KMS-11 (cell line): ENCODE data around the gene PVALB.
A peak's percentile ranks its signal among the peaks of the same experiment; 100 is the strongest.

ENCODE experiments used
- H2AFZ ChIP-seq: fragments of 200-600 bp; sonication (generic); 2 replicates; pipeline ENCODE4 v1.6.1; 2016; ENCODE audit warnings: antibody characterized with exemption, mixed run types, low read depth
- H3K27ac ChIP-seq: fragments of 200-600 bp; sonication (generic); 2 replicates; pipeline ENCODE4 v1.6.1; 2016; ENCODE audit warnings: mild to moderate bottlenecking, mixed run types
- H3K27me3 ChIP-seq: fragments of 200-600 bp; sonication (generic); 2 replicates; pipeline ENCODE4 v1.6.1; 2017; ENCODE audit warnings: mild to moderate bottlenecking, low read depth, mixed run types, moderate library complexity; ENCODE audit not compliant: insufficient read depth
- H3K36me3 ChIP-seq: fragments of 200-600 bp; sonication (generic); 2 replicates; pipeline ENCODE4 v1.6.1; 2017; ENCODE audit warnings: mild to moderate bottlenecking, mixed run types; ENCODE audit not compliant: insufficient read depth
- H3K4me1 ChIP-seq: fragments of 200-600 bp; sonication (generic); 2 replicates; pipeline ENCODE4 v1.6.1; 2016; ENCODE audit warnings: mild to moderate bottlenecking, low read depth, mixed run types; ENCODE audit not compliant: poor library complexity, severe bottlenecking
- H3K4me2 ChIP-seq: fragments of 200-600 bp; sonication (generic); 2 replicates; pipeline ENCODE4 v1.7.0; 2016; ENCODE audit warnings: mild to moderate bottlenecking, mixed run types
- H3K4me3 ChIP-seq: fragments of 200-600 bp; sonication (generic); IDR thresholded peaks from 2 replicates; pipeline ENCODE4 v1.6.1; 2017; ENCODE audit warnings: low read depth, low read length, mixed read lengths; ENCODE audit not compliant: insufficient read depth
- H3K79me2 ChIP-seq: fragments of 200-600 bp; sonication (generic); 2 replicates; pipeline ENCODE4 v1.6.1; 2016; ENCODE audit warnings: low read depth, mixed run types; ENCODE audit not compliant: insufficient read depth
- H3K9ac ChIP-seq: fragments of 200-600 bp; sonication (generic); 2 replicates; pipeline ENCODE4 v1.6.1; 2016; ENCODE audit warnings: mild to moderate bottlenecking, mixed run types
- H4K20me1 ChIP-seq: fragments of 200-600 bp; sonication (generic); 2 replicates; pipeline ENCODE4 v1.6.1; 2016; ENCODE audit warnings: mild to moderate bottlenecking, mixed run types; ENCODE audit not compliant: insufficient read depth
- CTCF ChIP-seq: fragments of 200-600 bp; sonication (generic); conservative IDR thresholded peaks from 2 replicates; pipeline ENCODE4 v1.6.1; 2017; ENCODE audit warnings: low read depth, mild to moderate bottlenecking, antibody characterized with exemption, low read length, moderate library complexity, mixed read lengths

Gene PVALB

GRCh38 chr22:36758792-36759271 lies 58.0 kb downstream of the PVALB start:
- TF ChIP-seq CTCF, result no peak
- H4K20me1 ChIP-seq, result no peaks in the 10 kb centered on the region
- no peak overlapping the region for H3K4me2 ChIP-seq
- H2AFZ ChIP-seq, result no peak overlapping the region
- H3K9ac ChIP-seq, result no peak overlapping the region
- no peaks in the 10 kb centered on the region for H3K79me2 ChIP-seq
- no peak overlapping the region for H3K4me3 ChIP-seq
- H3K36me3 ChIP-seq, result no peaks in the 10 kb centered on the region
- H3K4me1 ChIP-seq, result no peaks in the 10 kb centered on the region
- H3K27ac ChIP-seq, result no peak overlapping the region
- H3K27me3 ChIP-seq, result peaks cover 26% of the 10 kb centered on the region

GRCh38 chr22:36757668-36758211 lies 59.1 kb downstream of the PVALB start:
- H3K27ac ChIP-seq, result no peak overlapping the region
- no peaks in the 10 kb centered on the region for H3K79me2 ChIP-seq
- H3K36me3 ChIP-seq, result no peaks in the 10 kb centered on the region
- no peak overlapping the region for H2AFZ ChIP-seq
- peak; percentile 76 for TF ChIP-seq CTCF
- no peak overlapping the region for H3K9ac ChIP-seq
- no peak overlapping the region for H3K4me3 ChIP-seq
- H3K4me1 ChIP-seq, result no peaks in the 10 kb centered on the region
- no peak overlapping the region for H3K4me2 ChIP-seq
- no peaks in the 10 kb centered on the region for H4K20me1 ChIP-seq
- H3K27me3 ChIP-seq, result peaks cover 37% of the 10 kb centered on the region

- Histone ChIP-seq H3K27me3 (peaks cover 44% of the 10 kb centered on the region), H3K4me2 (no peak overlapping the region), H3K4me3 (no peak overlapping the region), H3K9ac (no peak overlapping the region), H3K79me2 (no peaks in the 10 kb centered on the region), H3K4me1 (no peaks in the 10 kb centered on the region), H3K27ac (no peak overlapping the region), H4K20me1 (no peaks in the 10 kb centered on the region), H2AFZ (no peak overlapping the region), H3K36me3 (no peaks in the 10 kb centered on the region)
- TF ChIP-seq CTCF, result no peak
These were observed 59.8 kb downstream of the PVALB start for GRCh38 chr22:36756746-36757655.

- Histone ChIP-seq H3K9ac (no peak overlapping the region), H2AFZ (no peak overlapping the region), H3K27me3 (peaks cover 46% of the 10 kb centered on the region), H3K27ac (no peak overlapping the region), H3K36me3 (no peaks in the 10 kb centered on the region), H3K4me1 (no peaks in the 10 kb centered on the region), H3K4me3 (no peak overlapping the region), H4K20me1 (no peaks in the 10 kb centered on the region), H3K79me2 (no peaks in the 10 kb centered on the region), H3K4me2 (no peak overlapping the region)
- TF ChIP-seq CTCF, result no peak
These were observed 60.8 kb downstream of the PVALB start for GRCh38 chr22:36756031-36756430.
